Caco-2 (cell line): ENCODE data around the gene ST8SIA5. TPM values are rescaled to one million over a fixed set of nuclear protein-coding genes. Genes with fewer than 3 reads are reported as not detected.

Experiments used
- BruUV-seq: library from RNA; stranded (reverse); fragments of 400-500 nt; replicated peaks from 2 replicates; lab custom pipeline; 2021; lab: Mats Ljungman, UMichigan
- CTCF ChIA-PET: fragments of 300-600 bp; sonication (Branson Sonifier 250); formaldehyde crosslinking; loops from one replicate; lab custom pipeline; 2022; ENCODE audit warnings: antibody characterized with exemption; lab: Charles Lee
- POLR2A ChIA-PET: fragments of 300-600 bp; sonication (Branson Sonifier 250); formaldehyde crosslinking; loops from one replicate; lab custom pipeline; 2022; ENCODE audit warnings: antibody characterized with exemption; lab: Charles Lee
- DNase-seq, 2 experiments: peaks; one replicate each; pipeline versions ENCODE4 v3.0.0 to v3.0.0-alpha.2; 2020 to 2022
- H3K27me3 ChIP-seq: replicated peaks from 2 replicates; pipeline ENCODE4 v1.6.0; 2011; ENCODE audit warnings: low read length; ENCODE audit not compliant: control insufficient read depth, insufficient read depth
- H3K36me3 ChIP-seq: 2 replicates; pipeline ENCODE4 v1.5.1; 2011; ENCODE audit warnings: low read length; ENCODE audit not compliant: control insufficient read depth, insufficient read depth
- H3K4me1 ChIP-seq: fragments of 250-450 bp; sonication (Bioruptor Pico); 2 replicates; pipeline ENCODE4 v1.5.1; 2020; ENCODE audit warnings: mild to moderate bottlenecking
- H3K4me3 ChIP-seq: 2 replicates; pipeline ENCODE4 v1.5.1; 2011; ENCODE audit warnings: low read depth, mild to moderate bottlenecking, control low read depth, low read length
- H3K9me3 ChIP-seq: fragments of 250-450 bp; sonication (Bioruptor Pico); 2 replicates; pipeline ENCODE4 v1.5.1; 2020; ENCODE audit warnings: mild to moderate bottlenecking, moderate library complexity
- H3K27ac Mint-ChIP-seq: one replicate; pipeline ENCODE4 v1.8.0; 2022; ENCODE audit warnings: mixed read lengths; ENCODE audit not compliant: unreplicated experiment
- H3K27me3 Mint-ChIP-seq: one replicate; pipeline ENCODE4 v1.8.0; 2022; ENCODE audit warnings: mixed read lengths; ENCODE audit not compliant: insufficient read depth, unreplicated experiment
- H3K36me3 Mint-ChIP-seq: one replicate; pipeline ENCODE4 v1.8.0; 2022; ENCODE audit warnings: mild to moderate bottlenecking, mixed read lengths; ENCODE audit not compliant: insufficient read depth, unreplicated experiment
- H3K4me1 Mint-ChIP-seq: one replicate; pipeline ENCODE4 v1.8.0; 2022; ENCODE audit warnings: low read depth, mixed read lengths; ENCODE audit not compliant: unreplicated experiment
- H3K4me3 Mint-ChIP-seq: one replicate; pipeline ENCODE4 v1.8.0; 2022; ENCODE audit warnings: mild to moderate bottlenecking, moderate library complexity, mixed read lengths; ENCODE audit not compliant: unreplicated experiment
- H3K9me3 Mint-ChIP-seq: one replicate; pipeline ENCODE4 v1.8.0; 2022; ENCODE audit warnings: mixed read lengths; ENCODE audit not compliant: unreplicated experiment
- CTCF ChIP-seq, 2 experiments: fragments of 200-600 bp in 1 of 2; IDR thresholded peaks; 1 replicate in 1 of 2; 2 replicates in 1 of 2; pipeline versions ENCODE4 v1.5.1 to v1.8.0; 2011 to 2022; ENCODE audit warnings: antibody characterized with exemption in 1 of 2, control low read depth in 1 of 2, inconsistent platforms in 1 of 2, low read depth in 1 of 2, low read length in 1 of 2, mild to moderate bottlenecking in 1 of 2, moderate library complexity in 1 of 2; ENCODE audit not compliant: insufficient read depth in 1 of 2, severe bottlenecking in 1 of 2, unreplicated experiment in 1 of 2
- intact Hi-C: fragments of 100-400 bp; cut with micrococcal nuclease; formaldehyde crosslinking; loops from one replicate; pipeline ENCODE4 v1.10.0; 2022; ENCODE audit not compliant: unreplicated experiment
- total RNA-seq: library from RNA; stranded (reverse); gene quantifications from 2 replicates; pipeline ENCODE4 v1.2.3, GENCODE V29; 2022

The ST8SIA5 gene
- total RNA-seq, 1 experiment from 2014 or later: not detected

DNA sequence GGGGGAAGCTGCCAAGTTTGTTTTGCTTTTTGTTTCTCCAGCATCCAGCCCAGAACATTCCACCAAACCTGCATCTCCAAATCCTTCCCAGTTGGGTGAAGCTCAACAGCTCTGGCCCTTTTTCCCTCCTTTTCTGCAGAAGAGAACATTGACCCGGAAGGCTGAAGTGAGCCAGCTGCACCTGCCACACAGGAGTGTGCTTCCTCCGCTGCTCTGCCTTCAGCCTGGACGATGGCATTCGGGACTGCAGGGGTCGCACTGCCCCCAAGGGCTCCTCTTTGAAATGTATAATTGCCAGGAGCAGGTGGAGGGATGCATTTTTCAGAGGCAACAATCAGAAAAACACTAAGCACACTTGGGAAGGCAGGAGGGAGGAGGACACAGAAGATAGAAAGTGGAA lies 41.8 kb downstream of the ST8SIA5 start:
- intact Hi-C loops: no loop called here
- no peaks in the 10 kb centered on the region for H3K36me3 ChIP-seq
- Mint-ChIP-seq H3K4me3 (no peak overlapping the region), H3K27ac (no peak overlapping the region), H3K27me3 (peaks cover 14% of the 10 kb centered on the region), H3K9me3 (no peaks in the 10 kb centered on the region), H3K36me3 (no peaks in the 10 kb centered on the region), H3K4me1 (no peaks in the 10 kb centered on the region)
- H3K4me3 ChIP-seq: no peak overlapping the region
- POLR2A ChIA-PET: no interaction called here
- no peak for DNase-seq
- no peaks in the 10 kb centered on the region for H3K4me1 ChIP-seq
- H3K27me3 ChIP-seq: no peaks in the 10 kb centered on the region; the same call in 1 of the 2 replicates
- no peak for TF ChIP-seq CTCF (IDR thresholded peaks at IDR 0.05; ENCODE audit: insufficient read depth in 1 of 2, low read depth in 1 of 2, low read length in 1 of 2, severe bottlenecking in 1 of 2, unreplicated experiment in 1 of 2)
- no TSS peak for BruUV-seq
- no peaks in the 10 kb centered on the region for H3K9me3 ChIP-seq
- CTCF ChIA-PET: interaction anchor here (0.7 kb wide), 1 partner anchor 993 kb away, joined by 3 read pairs; no protein-coding TSS in a partner anchor

DNA sequence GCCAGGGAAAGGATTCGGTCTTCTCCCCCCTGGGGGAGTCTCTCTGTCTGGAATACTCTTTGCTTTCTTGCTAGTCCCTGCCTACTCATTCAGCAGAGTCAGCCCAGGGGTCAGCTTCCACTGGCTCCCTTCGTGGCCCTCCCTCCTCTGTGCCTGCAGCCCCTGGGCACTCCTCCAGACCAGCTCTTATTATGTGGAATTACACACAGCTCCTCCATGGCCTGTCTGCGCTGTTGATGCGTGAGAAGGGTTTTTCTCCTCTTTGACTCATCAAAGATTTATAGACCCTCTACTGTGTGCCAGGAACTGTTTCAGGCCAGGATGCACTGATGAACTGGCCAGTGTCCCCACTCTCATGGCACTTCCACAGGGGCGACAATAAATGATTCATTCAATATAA lies 44.4 kb downstream of the ST8SIA5 start:
- peaks cover 9% of the 10 kb centered on the region for H3K27me3 Mint-ChIP-seq
- intact Hi-C loops: no loop called here
- H3K4me1 ChIP-seq: no peaks in the 10 kb centered on the region
- DNase-seq: no peak
- no peak overlapping the region for H3K4me3 Mint-ChIP-seq
- no peak overlapping the region for H3K27ac Mint-ChIP-seq
- BruUV-seq: no TSS peak
- H3K9me3 Mint-ChIP-seq: no peaks in the 10 kb centered on the region
- POLR2A ChIA-PET: no interaction called here
- no peaks in the 10 kb centered on the region for H3K36me3 ChIP-seq
- no peaks in the 10 kb centered on the region; the same call in 1 of the 2 replicates for H3K27me3 ChIP-seq
- no peak for TF ChIP-seq CTCF (IDR thresholded peaks at IDR 0.05; ENCODE audit: insufficient read depth in 1 of 2, low read depth in 1 of 2, low read length in 1 of 2, severe bottlenecking in 1 of 2, unreplicated experiment in 1 of 2)
- no peaks in the 10 kb centered on the region for H3K9me3 ChIP-seq
- no peaks in the 10 kb centered on the region for H3K36me3 Mint-ChIP-seq
- H3K4me1 Mint-ChIP-seq: no peaks in the 10 kb centered on the region
- H3K4me3 ChIP-seq: no peak overlapping the region
- CTCF ChIA-PET: no interaction called here

DNA sequence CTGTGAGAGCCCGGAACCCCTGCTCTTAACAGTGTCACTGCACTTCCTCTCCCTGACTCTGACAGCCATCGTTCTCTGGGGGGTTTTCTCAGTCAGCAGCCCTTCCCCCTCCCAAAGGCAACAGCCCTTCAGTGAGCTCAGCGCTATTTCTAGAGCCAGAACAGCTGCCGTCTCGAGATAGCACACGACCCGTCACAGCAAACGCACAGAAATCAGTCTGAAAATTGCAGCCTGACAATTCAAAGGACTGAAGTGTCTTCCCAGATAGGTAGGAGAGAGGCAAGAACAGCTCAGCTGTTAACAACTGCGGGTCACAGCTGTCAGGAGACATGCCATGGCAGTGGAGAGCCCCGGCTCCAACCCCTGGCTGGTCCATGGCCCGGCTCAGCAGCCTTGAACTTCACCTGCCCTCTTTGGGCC lies 45.4 kb downstream of the ST8SIA5 start:
- no peak for TF ChIP-seq CTCF (IDR thresholded peaks at IDR 0.05; ENCODE audit: insufficient read depth in 1 of 2, low read depth in 1 of 2, low read length in 1 of 2, severe bottlenecking in 1 of 2, unreplicated experiment in 1 of 2)
- intact Hi-C loops: no loop called here
- Mint-ChIP-seq H3K27ac (no peak overlapping the region), H3K4me3 (no peak overlapping the region), H3K4me1 (no peaks in the 10 kb centered on the region), H3K9me3 (no peaks in the 10 kb centered on the region), H3K27me3 (peaks cover 5% of the 10 kb centered on the region), H3K36me3 (no peaks in the 10 kb centered on the region)
- Histone ChIP-seq H3K36me3 (no peaks in the 10 kb centered on the region), H3K9me3 (no peaks in the 10 kb centered on the region), H3K4me3 (no peak overlapping the region), H3K27me3 (no peaks in the 10 kb centered on the region; the same call in 1 of the 2 replicates), H3K4me1 (no peaks in the 10 kb centered on the region)
- ChIA-PET CTCF (no interaction called here), POLR2A (no interaction called here)
- no TSS peak for BruUV-seq
- DNase-seq: no peak
